Omental fat pad (tissue), 4 donors: ENCODE measurements around the gene KIAA0232. TPM values are rescaled to one million over a fixed set of nuclear protein-coding genes. Genes with fewer than 3 reads are reported as not detected.

ENCODE experiments used
- ATAC-seq: fragments of 150-250 bp; one replicate; pipeline ENCODE4 v1.9.1; 2016; ENCODE audit warnings: mild to moderate bottlenecking, moderate library complexity; ENCODE audit not compliant: low FRiP score
- DNase-seq: peaks from one replicate; pipeline ENCODE4 v3.0.0-alpha.2; 2019; ENCODE audit warnings: low spot score
- total RNA-seq, 4 donors: library from RNA; depleted of rRNA; stranded (reverse); fragments of >200 nt; gene quantifications; one replicate each; pipeline ENCODE4 v1.1.0, GENCODE V29; 2016
- TF ChIP-seq, protein P1 (sequence below), 3 donors: fragments of 450-650 bp; IDR thresholded peaks; one replicate each; pipeline ENCODE4 v1.5.1; 2016 to 2017; ENCODE audit warnings: antibody characterized with exemption in 3 of 3, mild to moderate bottlenecking in 3 of 3, moderate library complexity in 2 of 3

KIAA0232 gene
- total RNA-seq, 4 donors from 2014 or later = 26.4 to 29.8 (median 27.0) TPM

DNA sequence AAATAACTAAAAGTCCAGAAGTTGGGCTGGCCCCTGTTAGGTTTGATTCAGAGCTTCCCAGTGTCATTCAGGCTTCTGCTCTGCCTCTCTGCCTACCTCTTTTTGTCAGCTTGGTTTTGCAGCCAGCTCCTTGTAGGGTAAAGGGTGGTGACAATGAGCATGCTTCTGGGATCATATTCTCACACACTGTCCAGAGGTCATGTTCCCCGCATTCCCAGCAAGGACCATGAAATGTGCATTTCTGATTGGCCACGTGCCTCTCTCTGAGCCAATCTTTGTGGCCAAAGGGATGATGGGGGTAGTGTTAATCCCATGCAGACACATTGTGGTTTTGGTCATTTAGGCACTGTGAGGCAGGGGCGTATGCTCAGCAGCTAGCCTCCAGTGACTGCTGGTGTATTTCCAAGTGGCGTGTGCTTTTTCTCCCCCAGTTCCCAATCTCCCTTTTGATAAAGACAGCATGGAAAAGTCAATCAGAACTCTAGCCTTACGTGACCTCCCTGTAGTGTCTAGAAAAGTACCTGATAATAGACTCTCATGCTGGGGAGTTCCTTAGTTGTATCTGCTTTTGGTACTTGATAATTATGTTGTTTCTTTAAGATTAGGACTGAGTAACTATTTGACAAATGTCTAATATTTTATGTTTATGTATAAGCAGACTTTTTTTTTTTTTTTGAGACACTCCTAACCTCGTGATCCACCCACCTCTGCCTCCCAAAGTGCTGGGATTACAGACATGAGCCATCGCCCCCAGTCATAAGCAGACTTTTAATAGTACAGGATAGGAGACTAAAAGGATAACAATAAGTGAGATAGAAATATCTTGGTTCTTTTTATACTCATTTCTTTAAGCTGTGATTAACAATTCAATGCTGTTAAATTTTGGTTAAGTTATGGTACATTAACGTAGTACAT lies 57.8 kb downstream of the KIAA0232 start:
- peak; percentile 48 for ATAC-seq
- TF ChIP-seq, protein P1, sequence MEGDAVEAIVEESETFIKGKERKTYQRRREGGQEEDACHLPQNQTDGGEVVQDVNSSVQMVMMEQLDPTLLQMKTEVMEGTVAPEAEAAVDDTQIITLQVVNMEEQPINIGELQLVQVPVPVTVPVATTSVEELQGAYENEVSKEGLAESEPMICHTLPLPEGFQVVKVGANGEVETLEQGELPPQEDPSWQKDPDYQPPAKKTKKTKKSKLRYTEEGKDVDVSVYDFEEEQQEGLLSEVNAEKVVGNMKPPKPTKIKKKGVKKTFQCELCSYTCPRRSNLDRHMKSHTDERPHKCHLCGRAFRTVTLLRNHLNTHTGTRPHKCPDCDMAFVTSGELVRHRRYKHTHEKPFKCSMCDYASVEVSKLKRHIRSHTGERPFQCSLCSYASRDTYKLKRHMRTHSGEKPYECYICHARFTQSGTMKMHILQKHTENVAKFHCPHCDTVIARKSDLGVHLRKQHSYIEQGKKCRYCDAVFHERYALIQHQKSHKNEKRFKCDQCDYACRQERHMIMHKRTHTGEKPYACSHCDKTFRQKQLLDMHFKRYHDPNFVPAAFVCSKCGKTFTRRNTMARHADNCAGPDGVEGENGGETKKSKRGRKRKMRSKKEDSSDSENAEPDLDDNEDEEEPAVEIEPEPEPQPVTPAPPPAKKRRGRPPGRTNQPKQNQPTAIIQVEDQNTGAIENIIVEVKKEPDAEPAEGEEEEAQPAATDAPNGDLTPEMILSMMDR (IDR thresholded peaks at IDR 0.05) = no peak
- DNase-seq = no peak

DNA sequence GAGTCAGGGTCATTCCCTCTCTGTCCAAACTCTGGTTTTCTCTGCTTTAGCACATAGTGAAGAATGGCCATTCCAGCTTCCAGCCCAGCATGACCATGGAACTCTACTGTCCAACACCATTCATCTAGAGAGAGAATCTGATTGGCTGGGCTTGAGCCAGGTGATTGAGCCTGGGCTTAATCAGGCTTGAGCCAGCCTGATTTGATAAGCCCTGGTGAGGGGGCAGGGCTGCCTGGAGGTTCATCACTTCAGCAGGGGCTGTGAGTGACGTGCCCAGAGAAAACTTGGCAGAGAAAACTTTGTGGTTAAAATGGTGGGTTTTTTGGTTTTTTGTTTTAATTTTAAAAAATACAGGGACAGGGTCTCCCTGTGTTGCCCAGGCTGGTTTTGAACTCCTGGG lies 62.5 kb downstream of the KIAA0232 start:
- ATAC-seq = no peak
- TF ChIP-seq, protein P1 (IDR thresholded peaks at IDR 0.05) = no peak
- no peak for DNase-seq

DNA sequence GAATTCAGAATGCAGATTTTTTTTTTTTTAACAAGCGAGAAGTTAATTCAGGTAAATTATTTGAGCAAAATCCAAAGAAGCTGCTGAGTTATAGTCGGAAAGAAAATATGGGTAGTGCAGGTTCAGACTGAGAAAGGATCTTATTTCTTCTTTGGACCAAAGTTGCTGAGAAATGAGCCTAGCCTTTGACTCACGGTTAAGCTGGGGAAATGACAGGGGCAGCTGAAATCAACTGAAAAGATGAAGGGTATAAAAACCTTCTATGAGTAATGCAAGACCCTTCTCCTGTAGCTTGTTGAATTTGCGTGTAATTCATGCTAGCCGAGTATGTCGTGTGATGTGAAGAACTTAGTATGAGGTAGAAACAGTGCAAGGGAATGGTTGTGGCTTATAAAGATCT lies 63.0 kb downstream of the KIAA0232 start:
- ATAC-seq (no peak), DNase-seq (no peak)
- TF ChIP-seq, protein P1 (IDR thresholded peaks at IDR 0.05) = no peak

DNA sequence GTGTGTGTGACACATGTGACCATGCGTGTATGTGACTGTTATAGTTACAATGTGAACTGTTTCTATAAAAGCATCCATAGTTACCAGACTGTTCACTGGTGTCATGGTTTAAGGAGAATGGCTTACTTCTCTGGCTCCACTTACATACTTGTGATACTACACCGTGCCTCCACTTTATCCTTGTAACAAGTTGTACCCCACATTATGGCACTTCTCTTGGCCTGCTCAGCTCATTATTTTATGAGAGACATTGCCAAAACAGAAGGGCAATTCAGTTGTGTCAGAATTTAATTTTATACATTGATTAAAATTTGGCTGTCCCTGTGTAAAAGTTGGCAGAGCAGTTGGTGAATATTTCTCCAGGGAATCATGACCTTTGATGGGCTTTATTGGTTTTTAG lies 64.7 kb downstream of the KIAA0232 start:
- ATAC-seq (no peak), DNase-seq (no peak)
- TF ChIP-seq, protein P1 (IDR thresholded peaks at IDR 0.05) = no peak

DNA sequence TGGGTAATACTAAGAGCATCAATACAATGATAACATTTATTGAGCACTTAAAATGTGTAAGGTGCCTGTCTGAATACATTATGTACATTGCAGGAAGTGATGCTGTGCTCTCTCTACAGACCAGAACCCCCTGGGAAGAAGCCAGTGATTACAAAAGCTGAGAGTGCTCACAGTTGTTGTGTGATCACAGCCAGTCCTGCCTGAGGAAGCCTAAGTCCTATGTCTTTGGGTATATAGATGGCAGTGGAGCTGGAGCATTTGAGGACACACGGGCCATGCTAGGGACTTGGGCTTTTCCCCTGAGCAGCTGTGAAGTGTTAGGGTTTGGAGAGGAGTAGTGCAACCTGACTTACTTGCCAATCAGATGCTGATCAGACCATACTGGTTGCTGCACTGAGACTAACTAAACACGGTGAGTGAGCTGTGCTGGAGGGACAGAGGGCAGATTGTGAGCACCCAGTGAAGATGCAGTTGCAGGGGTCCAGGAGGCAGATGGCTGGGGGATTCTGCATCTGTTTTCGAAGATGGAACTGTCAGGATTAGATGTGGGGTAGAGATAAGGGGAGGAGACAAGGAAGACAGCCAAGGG lies 66.3 kb downstream of the KIAA0232 start:
- ATAC-seq (no peak), DNase-seq (no peak)
- TF ChIP-seq, protein P1 (IDR thresholded peaks at IDR 0.05) = no peak

DNA sequence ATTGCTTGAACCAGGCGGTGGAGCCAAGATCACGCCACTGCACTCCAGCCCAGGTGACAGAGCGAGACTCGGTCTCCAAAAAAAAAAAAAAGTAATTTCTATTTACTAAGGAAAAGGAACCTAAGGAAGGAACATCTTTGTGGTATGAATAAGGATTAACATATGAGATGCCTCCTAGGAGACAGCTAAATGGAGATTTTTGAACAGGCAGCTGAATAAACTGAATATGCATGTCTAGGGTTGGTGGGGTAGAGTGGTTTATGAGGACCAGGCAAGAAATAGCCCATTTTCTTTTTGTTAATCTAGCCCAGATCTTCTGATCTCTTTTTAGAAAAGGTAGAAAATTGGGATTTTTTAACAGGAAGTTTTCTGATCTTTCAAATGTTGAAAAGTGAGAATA lies 67.2 kb downstream of the KIAA0232 start:
- DNase-seq = no peak
- ATAC-seq = no peak
- TF ChIP-seq, protein P1 (IDR thresholded peaks at IDR 0.05) = no peak
